Uterus (tissue), 4 donors: ENCODE data around the gene ICE1. TPM values are rescaled to one million over a fixed set of nuclear protein-coding genes. Genes with fewer than 3 reads are reported as not detected.
A peak's percentile ranks its signal among the peaks of the same experiment; 100 is the strongest.

Experiments used
- DNase-seq, 2 donors: peaks; one replicate each; pipeline ENCODE4 v3.0.0-alpha.2; 2019 to 2020
- H3K27ac ChIP-seq, 2 donors: fragments of 200-600 bp; sonication (generic); 1 replicate in 1 of 2; 2 replicates in 1 of 2; pipeline ENCODE4 v1.5.1; 2016 to 2018
- H3K27me3 ChIP-seq, 2 donors: fragments of 200-600 bp; sonication (generic); one replicate each; pipeline ENCODE4 v1.5.1; 2018 to 2019; ENCODE audit warnings: control low read depth in 1 of 2
- H3K36me3 ChIP-seq, 2 donors: fragments of 200-600 bp; sonication (generic); one replicate each; pipeline ENCODE4 v1.5.1; 2019; ENCODE audit warnings: control low read depth in 1 of 2
- H3K4me1 ChIP-seq, 2 donors: fragments of 200-600 bp; sonication (generic); one replicate each; pipeline ENCODE4 v1.5.1; 2018 to 2019; ENCODE audit warnings: control low read depth in 1 of 2
- H3K4me3 ChIP-seq, 2 donors: fragments of 200-600 bp; sonication (generic); 1 replicate in 1 of 2; 2 replicates in 1 of 2; pipeline ENCODE4 v1.5.1; 2018 to 2019; ENCODE audit warnings: mild to moderate bottlenecking in 1 of 2
- H3K9me3 ChIP-seq, 2 donors: fragments of 200-600 bp; sonication (generic); one replicate each; pipeline ENCODE4 v1.5.1; 2019; ENCODE audit warnings: control low read depth in 1 of 2
- POLR2A ChIP-seq, 2 donors: fragments of 450-650 bp; IDR thresholded peaks; one replicate each; pipeline ENCODE4 v1.6.1; 2016; ENCODE audit warnings: antibody characterized with exemption in 2 of 2, mild to moderate bottlenecking in 1 of 2, moderate library complexity in 1 of 2
- intact Hi-C: fragments of 100-400 bp; cut with DNase I; formaldehyde crosslinking; loops from one replicate; pipeline ENCODE4 v1.15.1; 2023; ENCODE audit warnings: low total_unique reads
- total RNA-seq, 4 donors: library from RNA; depleted of rRNA in 3 of 4; stranded (reverse); fragments of >200 nt in 3 of 4; gene quantifications; one replicate each; pipeline versions ENCODE4 v1.1.0 to v1.2.4, GENCODE V29; 2014 to 2023
- TF ChIP-seq, protein P1 (sequence below), 4 experiments: fragments of 200-600 bp in 2 of 4; fragments of 450-650 bp in 2 of 4; sonication (generic) in 2 of 4; IDR thresholded peaks; one replicate each; pipeline ENCODE4 v1.5.1; 2016 to 2019; ENCODE audit warnings: antibody characterized with exemption in 4 of 4, mild to moderate bottlenecking in 2 of 4, moderate library complexity in 1 of 4
- donor health status: DM: yes; HTN: yes; CAD: no.

Gene ICE1
- total RNA-seq, 4 donors from 2014 or later, result 23.2 to 218 (median 55.1) TPM

DNA sequence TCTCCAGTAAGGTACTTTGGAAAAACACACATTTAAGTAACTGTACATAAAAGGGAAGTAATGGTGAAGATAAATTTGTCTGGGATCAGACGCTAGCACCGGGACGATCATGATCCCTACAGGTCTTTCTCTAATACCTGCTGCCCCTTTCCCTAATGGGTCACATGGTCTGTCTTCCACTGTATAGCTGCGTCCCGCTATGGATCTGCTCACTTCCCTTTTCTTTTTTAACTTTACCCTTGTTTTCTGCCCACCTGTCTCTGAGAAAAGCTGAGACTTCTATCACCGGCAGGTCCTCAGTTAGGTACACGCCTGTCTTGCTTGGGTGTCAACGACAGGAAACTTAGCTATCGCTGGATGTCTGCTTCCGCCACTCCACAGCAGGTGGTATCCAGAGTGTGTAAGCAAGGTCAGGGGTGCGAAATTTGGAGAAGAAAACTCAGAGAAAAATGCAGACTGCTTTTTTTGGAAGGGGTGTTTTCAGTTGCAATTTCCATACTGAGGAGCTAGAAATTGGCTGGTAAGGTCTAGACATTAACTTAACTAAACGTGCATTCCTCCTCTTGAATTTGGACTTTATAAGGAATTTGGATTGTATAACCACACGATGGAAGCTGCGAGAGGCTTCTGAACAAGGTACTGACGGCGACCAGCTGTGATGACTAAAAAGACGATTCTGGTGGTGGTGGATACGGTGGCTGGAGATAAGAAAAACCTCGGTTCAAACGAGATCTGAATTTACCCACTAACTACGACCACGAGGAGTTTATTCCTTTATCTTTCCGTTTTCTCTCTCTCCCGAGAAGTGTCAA is 1.1 kb upstream of the ICE1 start:
- intact Hi-C loops, result no loop called here
- DNase-seq, result no peak
- Histone ChIP-seq H3K9me3 (no peaks in the 10 kb centered on the region), H3K4me3 (peak overlapping the region; percentile 53 to 100), H3K4me1 (peaks cover 4 to 5% of the 10 kb centered on the region in 2 donors), H3K36me3 (no peaks in the 10 kb centered on the region), H3K27ac (peak overlapping the region; percentile 95 to 98), H3K27me3 (no peaks in the 10 kb centered on the region)
- no peak for TF ChIP-seq POLR2A (IDR thresholded peaks at IDR 0.05)
- TF ChIP-seq, protein P1, sequence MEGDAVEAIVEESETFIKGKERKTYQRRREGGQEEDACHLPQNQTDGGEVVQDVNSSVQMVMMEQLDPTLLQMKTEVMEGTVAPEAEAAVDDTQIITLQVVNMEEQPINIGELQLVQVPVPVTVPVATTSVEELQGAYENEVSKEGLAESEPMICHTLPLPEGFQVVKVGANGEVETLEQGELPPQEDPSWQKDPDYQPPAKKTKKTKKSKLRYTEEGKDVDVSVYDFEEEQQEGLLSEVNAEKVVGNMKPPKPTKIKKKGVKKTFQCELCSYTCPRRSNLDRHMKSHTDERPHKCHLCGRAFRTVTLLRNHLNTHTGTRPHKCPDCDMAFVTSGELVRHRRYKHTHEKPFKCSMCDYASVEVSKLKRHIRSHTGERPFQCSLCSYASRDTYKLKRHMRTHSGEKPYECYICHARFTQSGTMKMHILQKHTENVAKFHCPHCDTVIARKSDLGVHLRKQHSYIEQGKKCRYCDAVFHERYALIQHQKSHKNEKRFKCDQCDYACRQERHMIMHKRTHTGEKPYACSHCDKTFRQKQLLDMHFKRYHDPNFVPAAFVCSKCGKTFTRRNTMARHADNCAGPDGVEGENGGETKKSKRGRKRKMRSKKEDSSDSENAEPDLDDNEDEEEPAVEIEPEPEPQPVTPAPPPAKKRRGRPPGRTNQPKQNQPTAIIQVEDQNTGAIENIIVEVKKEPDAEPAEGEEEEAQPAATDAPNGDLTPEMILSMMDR (IDR thresholded peaks at IDR 0.05), result no peak

DNA sequence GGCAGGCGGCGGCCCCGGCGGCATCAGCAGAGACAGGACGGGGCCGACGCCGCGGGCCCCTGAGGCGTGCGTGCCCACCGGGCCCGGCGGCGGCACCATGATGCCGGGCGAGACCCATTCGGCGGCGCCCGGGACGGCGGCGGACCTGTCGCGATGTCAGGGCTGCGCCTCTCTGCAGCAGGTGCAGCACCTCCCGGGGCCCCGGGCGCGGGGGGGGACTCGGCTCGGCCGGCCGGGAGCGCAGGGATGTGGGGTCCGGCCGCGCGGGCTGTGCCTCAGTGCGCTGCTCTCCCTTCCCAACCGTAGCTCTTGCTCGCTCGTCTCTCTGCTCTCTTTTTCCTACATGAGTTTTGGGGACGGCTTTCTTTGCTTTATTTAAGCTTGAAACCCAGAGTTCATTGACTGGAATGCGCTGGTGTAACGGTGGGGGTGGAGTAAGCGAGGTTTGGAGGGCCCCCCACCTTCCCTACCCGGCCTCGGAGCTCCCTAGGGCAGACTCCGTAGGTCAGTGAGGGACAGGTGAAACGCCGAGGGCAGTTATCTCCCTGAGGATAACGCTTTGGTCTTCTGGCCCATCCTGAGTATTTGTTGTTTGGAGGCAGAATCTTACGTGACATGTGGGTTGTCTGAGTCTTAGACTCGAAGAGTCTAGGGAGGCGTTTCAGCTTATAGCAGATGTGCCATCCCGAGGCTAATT is 490 bp downstream of the ICE1 start:
- intact Hi-C loops, result no loop called here
- Histone ChIP-seq H3K27me3 (no peaks in the 10 kb centered on the region), H3K27ac (peak overlapping the region; percentile 95 to 98), H3K36me3 (no peaks in the 10 kb centered on the region), H3K4me1 (peaks cover 4 to 5% of the 10 kb centered on the region in 2 donors), H3K4me3 (peak overlapping the region; percentile 77 to 100), H3K9me3 (no peaks in the 10 kb centered on the region)
- TF ChIP-seq, protein P1 (IDR thresholded peaks at IDR 0.05), result no peak
- no peak for TF ChIP-seq POLR2A (IDR thresholded peaks at IDR 0.05)
- no peak for DNase-seq

DNA sequence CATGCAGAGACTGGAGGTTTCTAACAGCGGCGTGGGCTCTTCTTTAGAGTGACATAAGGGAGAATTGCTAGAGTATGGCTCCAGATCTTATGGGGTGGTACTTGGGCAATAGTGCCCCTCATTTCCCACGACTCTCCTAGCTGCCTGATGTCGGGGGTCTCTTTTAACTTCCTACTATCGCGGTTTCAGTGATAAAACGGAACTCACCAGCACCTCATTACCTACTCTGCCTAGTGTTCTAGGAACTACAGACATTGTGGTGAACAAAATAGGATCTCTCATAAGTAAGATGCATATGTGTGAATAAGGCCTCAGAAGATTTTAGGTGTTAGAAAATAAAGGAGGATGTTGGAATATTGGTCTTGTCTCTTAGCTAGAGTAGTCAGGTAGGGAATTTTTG is 1.1 kb downstream of the ICE1 start:
- DNase-seq, result no peak
- Histone ChIP-seq H3K27ac (no peak overlapping the region), H3K36me3 (no peaks in the 10 kb centered on the region), H3K27me3 (no peaks in the 10 kb centered on the region), H3K4me1 (peaks cover 4 to 5% of the 10 kb centered on the region in 2 donors), H3K9me3 (no peaks in the 10 kb centered on the region), H3K4me3 (peak overlapping the region; percentile 77 to 100)
- no peak for TF ChIP-seq POLR2A (IDR thresholded peaks at IDR 0.05)
- TF ChIP-seq, protein P1 (IDR thresholded peaks at IDR 0.05), result no peak
- intact Hi-C loops, result no loop called here

DNA sequence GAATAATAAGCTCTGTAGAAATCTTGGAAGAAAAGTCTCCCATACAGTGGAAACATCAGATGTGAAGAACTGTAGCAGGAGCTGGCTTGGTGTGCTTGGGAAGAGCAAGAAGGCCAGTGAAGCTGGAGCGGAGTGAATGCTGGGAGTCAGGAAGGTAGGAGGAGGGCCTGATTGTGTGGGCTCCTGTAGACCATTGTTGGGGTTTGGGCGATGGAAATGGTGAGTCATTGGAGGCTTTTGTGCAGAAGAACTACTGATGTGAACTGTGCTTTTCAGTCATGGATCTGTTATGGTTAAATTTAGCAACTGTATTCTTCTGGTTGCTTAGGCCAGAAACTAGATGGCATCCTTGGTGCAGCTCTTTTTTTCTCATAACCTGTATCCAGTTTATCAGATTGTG is 2.3 kb downstream of the ICE1 start:
- H3K27me3 ChIP-seq, result no peaks in the 10 kb centered on the region
- peaks cover 4 to 5% of the 10 kb centered on the region in 2 donors for H3K4me1 ChIP-seq
- H3K9me3 ChIP-seq, result no peaks in the 10 kb centered on the region
- H3K27ac ChIP-seq, result no peak overlapping the region
- no peaks in the 10 kb centered on the region for H3K36me3 ChIP-seq
- DNase-seq, result no peak
- no peak for TF ChIP-seq POLR2A (IDR thresholded peaks at IDR 0.05)
- TF ChIP-seq, protein P1 (IDR thresholded peaks at IDR 0.05), result no peak
- no peak overlapping the region for H3K4me3 ChIP-seq
- intact Hi-C loops, result no loop called here

DNA sequence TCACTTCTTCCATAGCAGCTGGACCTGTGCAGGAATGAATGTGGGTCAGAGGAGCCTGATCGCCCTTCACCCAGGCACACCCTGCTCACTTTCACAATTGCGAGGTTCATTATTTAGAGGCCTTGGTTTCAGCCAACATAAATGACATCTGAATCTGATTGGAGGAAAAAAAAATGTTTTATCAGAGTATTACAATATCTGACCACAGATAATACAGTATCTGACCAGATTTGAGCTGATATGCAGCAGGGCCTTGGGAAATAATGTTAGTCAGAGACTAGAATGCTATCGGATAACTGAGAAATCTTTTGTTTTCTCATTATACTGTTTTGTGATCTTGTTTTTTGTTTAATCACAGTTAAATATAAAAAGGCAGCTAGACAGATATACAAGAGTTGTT is 7.7 kb downstream of the ICE1 start:
- intact Hi-C loops, result no loop called here
- H3K4me1 ChIP-seq, result peaks cover 0 to 7% of the 10 kb centered on the region in 2 donors

More for the DNA sequence above, 7.7 kb downstream of the ICE1 start:
- TF ChIP-seq, protein P1 (IDR thresholded peaks at IDR 0.05), result no peak
- no peak for TF ChIP-seq POLR2A (IDR thresholded peaks at IDR 0.05)
- Histone ChIP-seq H3K9me3 (no peaks in the 10 kb centered on the region), H3K4me3 (no peak overlapping the region), H3K27me3 (no peaks in the 10 kb centered on the region), H3K27ac (no peak overlapping the region), H3K36me3 (no peaks in the 10 kb centered on the region)
- DNase-seq, result no peak
